Stimulated activated naive B cell treated with anti-CD40 and anti-IgM and Interleukin-4, amounts not matched to agents 10 μg/mL and 1 μg/mL and 100 μg/mL, for 72 hours (primary cell): ENCODE results near the gene SLC45A2.
"Not testable (repeated sequence)": the region's sequence is repeated elsewhere in the genome, so short reads cannot be mapped to it uniquely, and the experiment has no call there.

ENCODE experiments used
- ATAC-seq, 2 donors: fragments of 150-1000 bp; cut with Tn5 transposase; replicated peaks; 2 replicates each; pipeline ENCODE4 v1.10.0; 2021; ENCODE audit warnings: moderate library complexity in 1 of 2
- DNase-seq: peaks from one replicate; pipeline ENCODE4 v3.0.0; 2021
- H3K27ac Mint-ChIP-seq: one replicate; pipeline ENCODE4 v1.8.0; 2022; ENCODE audit warnings: mild to moderate bottlenecking, mixed read lengths
- H3K27me3 Mint-ChIP-seq, 2 donors: one replicate each; pipeline ENCODE4 v1.8.0; 2022; ENCODE audit warnings: mixed read lengths in 2 of 2
- H3K36me3 Mint-ChIP-seq, 2 donors: one replicate each; pipeline ENCODE4 v1.8.0; 2022; ENCODE audit warnings: mixed read lengths in 2 of 2, mild to moderate bottlenecking in 1 of 2
- H3K4me1 Mint-ChIP-seq, 2 donors: one replicate each; pipeline ENCODE4 v1.8.0; 2022; ENCODE audit warnings: mixed read lengths in 2 of 2, mild to moderate bottlenecking in 1 of 2
- H3K4me3 Mint-ChIP-seq, 2 donors: one replicate each; pipeline ENCODE4 v1.8.0; 2022; ENCODE audit warnings: mild to moderate bottlenecking in 2 of 2, mixed read lengths in 2 of 2, moderate library complexity in 1 of 2
- H3K9me3 Mint-ChIP-seq, 2 donors: one replicate each; pipeline ENCODE4 v1.8.0; 2022; ENCODE audit warnings: mixed read lengths in 2 of 2, mild to moderate bottlenecking in 1 of 2

The SLC45A2 gene

DNA sequence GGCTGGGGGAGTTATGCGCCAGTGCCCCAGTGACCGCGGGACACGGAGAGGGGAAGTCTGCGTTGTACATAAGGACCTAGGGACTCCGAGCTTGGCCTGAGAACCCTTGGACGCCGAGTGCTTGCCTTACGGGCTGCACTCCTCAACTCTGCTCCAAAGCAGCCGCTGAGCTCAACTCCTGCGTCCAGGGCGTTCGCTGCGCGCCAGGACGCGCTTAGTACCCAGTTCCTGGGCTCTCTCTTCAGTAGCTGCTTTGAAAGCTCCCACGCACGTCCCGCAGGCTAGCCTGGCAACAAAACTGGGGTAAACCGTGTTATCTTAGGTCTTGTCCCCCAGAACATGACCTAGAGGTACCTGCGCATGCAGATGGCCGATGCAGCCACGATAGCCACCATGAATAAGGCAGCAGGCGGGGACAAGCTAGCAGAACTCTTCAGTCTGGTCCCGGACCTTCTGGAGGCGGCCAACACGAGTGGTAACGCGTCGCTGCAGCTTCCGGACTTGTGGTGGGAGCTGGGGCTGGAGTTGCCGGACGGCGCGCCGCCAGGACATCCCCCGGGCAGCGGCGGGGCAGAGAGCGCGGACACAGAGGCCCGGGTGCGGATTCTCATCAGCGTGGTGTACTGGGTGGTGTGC is 48.0 kb downstream of the SLC45A2 start, which contains the start of gene RXFP3:
Gene RXFP3 (plus strand): TSS at position 6 of the 636 bp plus-strand sequence. CDS start 355 bp downstream, at position 361.
- no peak within 1 kb of the TSS for H3K27ac Mint-ChIP-seq
- H3K36me3 Mint-ChIP-seq = no peaks in the 10 kb centered on the region
- H3K4me3 Mint-ChIP-seq = peak within 1 kb of the TSS in 1 of 2 donors; percentile 29
- no peaks in the 10 kb centered on the region for H3K9me3 Mint-ChIP-seq
- H3K27me3 Mint-ChIP-seq = peaks cover 57 to 72% of the 10 kb centered on the region in 2 donors
- peaks cover 9 to 17% of the 10 kb centered on the region in 2 donors for H3K4me1 Mint-ChIP-seq
- ATAC-seq (no peak), DNase-seq (no peak)

DNA sequence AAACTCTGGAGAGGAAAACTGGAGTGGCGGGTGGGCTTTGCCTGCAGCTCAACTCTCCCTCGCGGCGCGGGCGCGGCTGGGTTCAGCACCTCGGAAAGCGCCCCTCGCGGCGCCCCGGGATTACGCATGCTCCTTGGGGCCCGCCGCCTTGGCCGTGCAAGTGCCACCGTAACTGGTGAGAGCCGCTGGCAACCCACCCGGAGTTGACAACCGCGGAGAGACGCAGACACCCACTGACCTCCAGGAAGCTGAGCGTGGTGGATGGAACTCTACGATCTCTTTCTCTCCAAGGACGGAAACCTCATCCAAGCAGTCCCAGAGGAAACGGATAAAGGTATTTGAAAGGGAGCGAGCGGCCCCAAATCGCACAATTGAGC is 48.5 kb downstream of the SLC45A2 start:
- H3K4me3 Mint-ChIP-seq = peak overlapping the region in 1 of 2 donors; percentile 29
- H3K36me3 Mint-ChIP-seq = no peaks in the 10 kb centered on the region
- H3K4me1 Mint-ChIP-seq = peaks cover 9 to 17% of the 10 kb centered on the region in 2 donors
- peaks cover 58 to 72% of the 10 kb centered on the region in 2 donors for H3K27me3 Mint-ChIP-seq
- H3K9me3 Mint-ChIP-seq = no peaks in the 10 kb centered on the region
- no peak overlapping the region for H3K27ac Mint-ChIP-seq
- no peak for DNase-seq
- ATAC-seq = peak in 1 of 2 donors; percentile 34

DNA sequence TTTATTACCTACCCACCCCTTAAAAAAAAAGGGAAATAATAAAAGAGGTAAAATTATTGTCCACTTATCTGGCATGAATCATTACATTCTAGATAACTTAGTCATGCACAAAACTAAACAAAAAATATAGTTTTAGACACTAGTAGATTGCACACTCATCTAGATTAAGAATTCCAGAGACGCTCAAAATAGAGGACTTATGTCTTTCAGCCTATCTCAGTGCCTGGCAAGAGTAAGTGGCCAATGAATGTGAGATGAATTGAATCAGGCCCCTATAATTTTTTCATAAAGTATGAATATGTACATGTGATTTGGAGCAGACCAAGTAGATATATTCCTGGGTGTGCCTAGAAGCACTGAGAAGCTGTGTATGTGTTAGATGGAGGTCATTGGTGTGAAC is 50.3 kb downstream of the SLC45A2 start:
- Mint-ChIP-seq H3K9me3 (no peaks in the 10 kb centered on the region), H3K27me3 (peaks cover 50 to 66% of the 10 kb centered on the region in 2 donors), H3K4me1 (peaks cover 9 to 17% of the 10 kb centered on the region in 2 donors), H3K27ac (peak overlapping the region; percentile 43), H3K36me3 (no peaks in the 10 kb centered on the region), H3K4me3 (no peak overlapping the region)
- peak; percentile 21 to 28 for ATAC-seq
- no peak for DNase-seq

DNA sequence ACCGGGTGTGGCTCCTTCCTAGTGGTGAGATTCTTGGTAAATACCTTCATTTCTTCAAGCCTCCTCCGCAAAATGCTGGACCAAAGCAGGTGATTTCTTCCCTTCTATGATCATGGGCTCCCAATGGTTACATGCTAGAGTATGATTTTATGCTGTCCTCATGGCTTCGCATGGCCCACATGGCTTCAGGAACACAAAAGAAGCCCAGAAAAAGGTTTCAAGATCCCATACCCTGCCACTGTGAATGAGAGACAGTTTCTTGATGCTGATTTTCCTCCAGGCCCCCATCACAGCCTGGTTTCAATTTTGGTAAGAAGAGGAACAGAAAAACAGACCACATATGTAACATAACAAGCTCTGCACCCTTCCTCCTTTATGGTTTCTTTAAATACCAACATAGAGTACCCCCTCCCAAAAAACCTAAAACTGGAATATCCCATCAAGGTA is 50.7 kb downstream of the SLC45A2 start:
- peak; percentile 86 to 88 for ATAC-seq
- Mint-ChIP-seq H3K27ac (no peak overlapping the region), H3K4me1 (peaks cover 9 to 17% of the 10 kb centered on the region in 2 donors), H3K9me3 (no peaks in the 10 kb centered on the region), H3K27me3 (peaks cover 46 to 62% of the 10 kb centered on the region in 2 donors), H3K36me3 (no peaks in the 10 kb centered on the region), H3K4me3 (no peak overlapping the region)
- no peak for DNase-seq

DNA sequence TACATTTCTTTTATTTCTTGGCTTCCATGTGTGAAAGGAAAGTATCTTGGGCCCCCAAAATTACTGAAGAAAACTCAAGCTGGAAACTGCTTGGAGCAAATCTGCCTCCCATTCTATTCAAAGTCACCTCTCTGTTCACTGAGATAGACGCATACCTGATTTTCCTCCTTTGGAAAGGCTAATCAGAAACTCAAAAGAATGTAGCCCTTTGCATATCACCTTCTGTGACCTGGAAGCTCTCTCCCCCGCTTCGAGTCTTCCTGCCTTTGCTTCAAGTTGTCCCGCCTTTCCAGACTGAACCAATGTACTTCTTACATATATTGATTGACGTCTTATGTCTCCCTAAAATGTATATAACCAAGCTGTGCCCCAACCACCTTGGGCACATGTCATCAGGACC is 53.4 kb downstream of the SLC45A2 start:
- Mint-ChIP-seq H3K4me3 (no peak overlapping the region), H3K4me1 (peaks cover 6 to 25% of the 10 kb centered on the region in 2 donors), H3K36me3 (no peaks in the 10 kb centered on the region), H3K9me3 (no peaks in the 10 kb centered on the region), H3K27me3 (peaks cover 26 to 40% of the 10 kb centered on the region in 2 donors), H3K27ac (no peak overlapping the region)
- ATAC-seq (no peak), DNase-seq (no peak)

DNA sequence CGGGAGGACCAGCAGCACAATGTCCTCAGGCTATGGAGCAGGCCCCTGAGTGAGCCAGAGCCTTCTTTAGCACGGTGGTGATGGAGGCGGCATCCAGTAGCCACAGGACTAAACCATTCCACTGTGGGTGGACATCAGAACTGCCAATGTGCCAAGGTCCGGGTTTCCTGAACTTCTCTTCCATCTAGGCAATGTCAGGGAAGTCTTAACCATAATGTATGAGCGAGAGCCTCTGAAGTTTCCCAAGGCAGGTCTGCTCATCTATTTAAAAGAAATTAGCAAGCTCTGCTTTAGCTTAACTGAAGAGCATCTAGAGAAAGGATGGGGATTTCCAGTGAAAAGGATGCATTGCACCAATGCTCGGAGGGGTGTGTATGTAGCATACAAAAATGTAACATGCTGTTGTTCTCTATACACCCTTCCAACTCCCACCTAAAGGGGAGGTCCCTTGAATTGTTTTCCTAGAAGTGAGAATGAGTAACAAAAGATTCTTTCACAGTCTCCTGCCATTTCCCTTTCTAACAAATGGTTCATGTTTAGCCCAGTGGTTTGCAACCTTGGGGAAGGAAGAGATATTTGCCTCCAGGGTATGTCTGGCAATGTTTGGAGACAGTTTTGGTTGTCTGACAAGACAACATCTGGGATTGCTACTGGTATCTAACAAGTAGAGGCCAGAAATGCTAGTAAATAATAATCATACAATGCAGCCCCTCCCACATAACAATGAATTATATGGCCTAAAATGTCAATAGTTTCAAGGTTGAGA is 54.4 kb downstream of the SLC45A2 start:
- peaks cover 23 to 31% of the 10 kb centered on the region in 2 donors for H3K27me3 Mint-ChIP-seq
- H3K4me1 Mint-ChIP-seq = peaks cover 5 to 21% of the 10 kb centered on the region in 2 donors
- no peak overlapping the region for H3K4me3 Mint-ChIP-seq
- no peaks in the 10 kb centered on the region for H3K9me3 Mint-ChIP-seq
- no peak overlapping the region for H3K27ac Mint-ChIP-seq
- ATAC-seq = peak in 1 of 2 donors; percentile 56
- H3K36me3 Mint-ChIP-seq = no peaks in the 10 kb centered on the region
- DNase-seq = no peak

DNA sequence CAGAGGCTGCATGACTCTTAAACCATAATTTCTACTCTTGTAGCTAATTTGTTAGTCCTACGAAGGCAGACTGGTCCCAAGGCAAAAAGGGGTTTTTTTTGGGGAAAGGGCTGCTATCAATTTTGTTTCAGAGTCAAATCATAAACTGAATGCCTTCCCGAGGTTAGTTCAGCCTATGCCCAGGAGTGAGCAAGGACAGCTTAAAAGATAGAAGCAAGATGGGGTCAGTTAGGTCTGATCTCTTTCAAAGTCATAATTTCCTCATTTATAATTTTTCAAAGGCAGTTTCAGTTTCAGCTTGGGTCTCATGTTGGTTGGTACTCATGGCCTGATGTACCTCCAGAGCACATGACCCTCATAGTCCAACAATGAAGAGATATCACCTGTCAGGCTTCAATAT is 56.2 kb downstream of the SLC45A2 start:
- DNase-seq (no peak), ATAC-seq (no peak)
- no peaks in the 10 kb centered on the region for H3K9me3 Mint-ChIP-seq
- peaks cover 24 to 25% of the 10 kb centered on the region in 2 donors for H3K27me3 Mint-ChIP-seq
- H3K4me1 Mint-ChIP-seq = peaks cover 0 to 8% of the 10 kb centered on the region in 2 donors
- no peak overlapping the region for H3K4me3 Mint-ChIP-seq
- H3K36me3 Mint-ChIP-seq = no peaks in the 10 kb centered on the region
- no peak overlapping the region for H3K27ac Mint-ChIP-seq

DNA sequence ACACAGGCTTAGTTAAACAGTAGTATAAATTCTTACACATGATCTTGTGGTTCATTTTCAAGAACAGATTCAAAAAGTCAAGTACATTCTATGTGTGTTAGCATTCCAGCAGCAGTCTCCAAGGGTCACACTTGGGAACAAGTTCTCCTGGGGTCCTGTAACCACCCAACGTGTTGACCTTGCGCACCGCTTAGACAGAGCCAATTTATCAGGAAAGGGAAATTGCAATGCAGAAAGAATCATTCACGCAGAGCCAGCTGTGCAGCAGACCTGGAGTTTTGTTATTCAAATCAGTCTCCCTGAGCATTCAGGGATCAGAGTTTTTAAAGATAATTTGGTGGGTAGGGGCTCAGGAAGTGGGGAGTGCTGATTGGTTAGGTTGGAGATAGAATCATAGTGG is 56.8 kb downstream of the SLC45A2 start:
- Mint-ChIP-seq H3K27ac (no peak overlapping the region), H3K9me3 (no peaks in the 10 kb centered on the region), H3K4me1 (peaks cover 0 to 8% of the 10 kb centered on the region in 2 donors), H3K4me3 (no peak overlapping the region), H3K36me3 (no peaks in the 10 kb centered on the region), H3K27me3 (peaks cover 24 to 31% of the 10 kb centered on the region in 2 donors)
- no peak for DNase-seq
- no peak for ATAC-seq

DNA sequence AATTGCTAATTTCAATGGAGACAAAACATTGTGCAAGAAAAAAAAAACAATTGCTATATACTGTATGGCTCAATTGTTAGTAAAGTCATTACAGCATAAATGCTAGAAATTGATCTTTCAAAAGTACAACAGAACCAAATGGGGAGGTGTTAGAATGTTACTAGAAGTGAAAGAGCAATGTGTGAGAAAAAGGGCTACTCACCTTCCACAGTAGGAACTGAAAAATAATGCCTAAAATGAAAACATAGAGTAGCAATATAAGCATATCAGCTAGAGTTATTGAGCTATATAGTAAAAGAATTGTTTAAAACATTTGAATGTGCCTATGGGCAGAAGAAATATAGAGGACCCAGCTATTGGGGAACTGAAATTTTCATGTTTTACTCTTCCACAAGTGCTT is 59.2 kb downstream of the SLC45A2 start:
- Mint-ChIP-seq H3K9me3 (peaks cover 0 to under 1% of the 10 kb centered on the region in 2 donors), H3K36me3 (no peaks in the 10 kb centered on the region), H3K27ac (no peak overlapping the region), H3K4me3 (no peak overlapping the region), H3K4me1 (peaks cover 0 to 8% of the 10 kb centered on the region in 2 donors), H3K27me3 (peaks cover 24 to 25% of the 10 kb centered on the region in 2 donors)
- DNase-seq = no peak
- ATAC-seq = no peak

DNA sequence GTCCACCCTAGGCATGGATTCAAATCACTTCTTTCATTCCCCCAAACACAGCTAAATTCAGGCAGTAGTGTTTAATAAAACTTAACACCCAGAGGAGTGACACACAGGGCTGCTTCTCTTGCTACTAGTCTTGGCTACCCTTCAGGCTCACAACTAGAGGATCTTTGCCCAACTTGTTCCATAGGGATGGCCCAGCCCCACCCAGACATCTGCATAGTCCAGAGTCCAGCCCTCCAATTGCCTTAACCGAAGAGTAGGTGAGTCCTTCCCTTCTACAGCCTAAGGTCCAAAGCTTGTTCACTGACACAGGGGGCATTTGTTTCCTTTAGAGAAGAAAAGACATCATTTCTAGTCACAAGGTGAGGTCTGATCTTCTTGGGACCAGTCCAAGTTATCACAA is 63.5 kb downstream of the SLC45A2 start:
- H3K36me3 Mint-ChIP-seq = peaks cover 0 to 4% of the 10 kb centered on the region in 2 donors
- H3K27ac Mint-ChIP-seq = no peak overlapping the region
- DNase-seq (no peak), ATAC-seq (no peak)
- peaks cover 19 to 20% of the 10 kb centered on the region in 2 donors for H3K9me3 Mint-ChIP-seq
- H3K4me1 Mint-ChIP-seq = no peaks in the 10 kb centered on the region
- peaks cover 20 to 23% of the 10 kb centered on the region in 2 donors for H3K27me3 Mint-ChIP-seq
- no peak overlapping the region for H3K4me3 Mint-ChIP-seq

DNA sequence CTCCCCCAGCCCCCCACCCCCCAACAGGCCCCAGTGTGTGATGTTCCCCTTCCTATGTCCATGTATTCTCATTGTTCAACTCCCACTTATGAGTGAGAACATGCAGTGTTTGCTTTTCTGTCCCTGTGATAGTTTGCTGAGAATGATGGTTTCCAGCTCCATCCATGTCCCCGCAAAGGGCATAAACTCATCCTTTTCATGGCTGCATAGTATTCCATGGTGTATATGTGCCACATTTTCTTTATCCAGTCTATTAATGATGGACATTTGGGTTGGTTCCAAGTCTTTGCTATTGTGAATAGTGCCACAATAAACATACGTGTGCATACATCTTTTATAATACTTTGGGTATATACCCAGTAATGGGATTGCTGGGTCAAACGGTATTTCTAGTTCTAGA is 69.6 kb downstream of the SLC45A2 start:
- not testable (repeated sequence) for H3K27ac Mint-ChIP-seq, DNase-seq, H3K4me3 Mint-ChIP-seq, H3K4me1 Mint-ChIP-seq, ATAC-seq, H3K36me3 Mint-ChIP-seq, H3K27me3 Mint-ChIP-seq
- H3K9me3 Mint-ChIP-seq = peaks cover 30 to 31% of the 10 kb centered on the region in 2 donors

DNA sequence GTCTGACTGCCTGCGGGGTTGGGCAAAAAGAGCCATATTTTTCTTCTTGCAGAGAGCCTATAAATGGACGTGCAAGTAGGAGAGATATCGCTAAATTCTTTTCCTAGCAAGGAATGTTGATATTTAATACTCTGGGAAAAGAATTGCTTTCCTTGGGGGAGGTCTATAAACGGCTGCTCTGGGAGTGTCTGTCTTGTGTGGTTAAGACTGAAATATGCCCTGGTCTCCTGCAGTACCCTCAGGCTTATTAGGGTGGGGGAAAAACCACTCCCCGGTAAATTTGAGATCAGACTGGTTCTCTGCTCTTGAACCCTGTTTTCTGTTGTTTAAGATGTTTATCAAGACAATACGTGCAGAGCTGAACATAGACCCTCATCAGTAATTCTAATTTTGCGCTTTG is 78.2 kb downstream of the SLC45A2 start:
- not testable (repeated sequence) for H3K27me3 Mint-ChIP-seq, H3K4me3 Mint-ChIP-seq, H3K27ac Mint-ChIP-seq, H3K4me1 Mint-ChIP-seq, ATAC-seq, DNase-seq, H3K36me3 Mint-ChIP-seq
- peaks cover 18 to 27% of the 10 kb centered on the region in 2 donors for H3K9me3 Mint-ChIP-seq

DNA sequence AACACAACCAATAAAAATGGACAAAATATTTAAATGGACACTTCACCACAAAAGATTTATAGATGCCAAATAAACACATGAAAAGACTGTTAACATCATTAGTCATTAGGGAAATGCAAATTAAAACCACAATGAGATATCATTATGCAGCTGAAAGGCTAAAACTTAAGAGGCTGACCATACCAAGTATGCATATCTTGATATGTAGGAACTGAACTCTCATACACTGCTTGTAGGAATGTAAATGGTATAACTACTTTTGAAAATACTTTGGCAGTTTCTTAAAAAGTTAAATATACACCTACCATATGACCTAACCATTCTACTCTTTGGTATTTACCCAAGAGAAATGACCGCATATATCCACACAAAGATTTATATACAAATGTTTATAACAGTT is 79.1 kb downstream of the SLC45A2 start:
- no peak overlapping the region for H3K4me3 Mint-ChIP-seq
- DNase-seq = no peak
- H3K27me3 Mint-ChIP-seq = no peaks in the 10 kb centered on the region
- ATAC-seq = no peak
- H3K36me3 Mint-ChIP-seq = peaks cover 2 to 4% of the 10 kb centered on the region in 2 donors
- H3K4me1 Mint-ChIP-seq = no peaks in the 10 kb centered on the region
- H3K27ac Mint-ChIP-seq = no peak overlapping the region
- peaks cover 17 to 26% of the 10 kb centered on the region in 2 donors for H3K9me3 Mint-ChIP-seq

DNA sequence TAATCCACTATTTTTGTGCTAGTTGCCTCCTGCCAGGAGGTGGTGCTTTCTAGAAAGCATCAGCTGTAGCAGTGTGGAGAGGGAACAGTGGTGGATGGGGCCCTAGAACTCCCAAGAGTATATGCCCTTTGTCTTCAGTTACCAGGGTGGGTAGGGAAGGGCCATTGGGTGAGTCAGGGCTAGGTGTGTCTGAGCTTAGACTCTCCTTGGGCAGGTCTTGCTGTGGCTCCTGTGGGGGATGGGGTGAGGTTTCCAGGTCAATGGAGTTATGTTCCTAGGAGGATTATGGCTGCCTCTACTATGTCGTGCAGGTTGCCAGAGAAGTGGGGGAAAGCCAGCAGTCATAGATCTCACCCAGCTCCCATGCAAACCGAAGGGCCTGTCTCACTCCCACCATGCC is 81.4 kb downstream of the SLC45A2 start:
- Mint-ChIP-seq H3K27ac (no peak overlapping the region), H3K36me3 (peaks cover 0 to 4% of the 10 kb centered on the region in 2 donors), H3K4me3 (no peak overlapping the region), H3K9me3 (peaks cover 15 to 19% of the 10 kb centered on the region in 2 donors), H3K27me3 (no peaks in the 10 kb centered on the region), H3K4me1 (no peaks in the 10 kb centered on the region)
- ATAC-seq = no peak
- DNase-seq = no peak

DNA sequence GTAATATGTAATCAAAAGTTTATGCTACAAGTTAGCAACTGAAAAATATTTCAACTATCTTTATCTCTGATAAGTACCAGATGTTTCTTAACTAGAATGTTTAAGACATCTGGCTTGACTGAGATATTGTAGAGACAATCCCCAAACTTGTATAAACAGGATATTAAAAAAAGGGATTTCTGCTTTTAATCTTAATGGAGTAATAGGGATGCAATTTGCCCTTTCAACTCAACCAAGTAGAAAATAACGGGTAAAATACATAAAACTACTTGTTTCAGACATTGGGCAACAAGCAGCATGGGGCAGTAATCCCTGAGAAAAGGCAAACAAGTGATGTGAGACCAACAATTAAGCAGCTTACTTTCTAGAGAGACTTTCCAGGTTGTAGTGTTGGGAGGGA is 83.3 kb downstream of the SLC45A2 start:
- H3K4me3 Mint-ChIP-seq = no peak overlapping the region

More for the DNA sequence above, 83.3 kb downstream of the SLC45A2 start:
- peaks cover 9 to 10% of the 10 kb centered on the region in 2 donors for H3K27me3 Mint-ChIP-seq
- H3K4me1 Mint-ChIP-seq = no peaks in the 10 kb centered on the region
- ATAC-seq (no peak), DNase-seq (no peak)
- H3K36me3 Mint-ChIP-seq = no peaks in the 10 kb centered on the region
- H3K27ac Mint-ChIP-seq = no peak overlapping the region
- peaks cover 9 to 10% of the 10 kb centered on the region in 2 donors for H3K9me3 Mint-ChIP-seq
